ENCODE measurements around the gene NR5A1. TPM values are rescaled to one million over a fixed set of nuclear protein-coding genes. Genes with fewer than 3 reads are reported as not detected.

Gene NR5A1
- total RNA-seq, 4 donors from 2014 or later: 0.15 to 0.51 TPM; not detected in 2

- intact Hi-C loops (cut with DNase I; ENCODE audit: low total_unique reads): no loop called here
- 88 to 94% methylated on average over 13 to 19 of the region's 19 CpGs for WGBS, 2 donors
- H3K4me3 ChIP-seq (ENCODE audit: low read depth, poor library complexity, severe bottlenecking): no peak overlapping the region
- no peak for DNase-seq (ENCODE audit: low spot score in 2 of 2)
- TF ChIP-seq, protein P1, sequence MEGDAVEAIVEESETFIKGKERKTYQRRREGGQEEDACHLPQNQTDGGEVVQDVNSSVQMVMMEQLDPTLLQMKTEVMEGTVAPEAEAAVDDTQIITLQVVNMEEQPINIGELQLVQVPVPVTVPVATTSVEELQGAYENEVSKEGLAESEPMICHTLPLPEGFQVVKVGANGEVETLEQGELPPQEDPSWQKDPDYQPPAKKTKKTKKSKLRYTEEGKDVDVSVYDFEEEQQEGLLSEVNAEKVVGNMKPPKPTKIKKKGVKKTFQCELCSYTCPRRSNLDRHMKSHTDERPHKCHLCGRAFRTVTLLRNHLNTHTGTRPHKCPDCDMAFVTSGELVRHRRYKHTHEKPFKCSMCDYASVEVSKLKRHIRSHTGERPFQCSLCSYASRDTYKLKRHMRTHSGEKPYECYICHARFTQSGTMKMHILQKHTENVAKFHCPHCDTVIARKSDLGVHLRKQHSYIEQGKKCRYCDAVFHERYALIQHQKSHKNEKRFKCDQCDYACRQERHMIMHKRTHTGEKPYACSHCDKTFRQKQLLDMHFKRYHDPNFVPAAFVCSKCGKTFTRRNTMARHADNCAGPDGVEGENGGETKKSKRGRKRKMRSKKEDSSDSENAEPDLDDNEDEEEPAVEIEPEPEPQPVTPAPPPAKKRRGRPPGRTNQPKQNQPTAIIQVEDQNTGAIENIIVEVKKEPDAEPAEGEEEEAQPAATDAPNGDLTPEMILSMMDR (IDR thresholded peaks at IDR 0.05): no peak
- TF ChIP-seq POLR2A (IDR thresholded peaks at IDR 0.05): no peak
Observed at GRCh38 chr9:124468061-124468740, 39.0 kb downstream of the NR5A1 start.

- H3K4me3 ChIP-seq (ENCODE audit: low read depth, poor library complexity, severe bottlenecking): no peak overlapping the region
- DNase-seq (ENCODE audit: low spot score in 2 of 2): no peak
- intact Hi-C loops (cut with DNase I; ENCODE audit: low total_unique reads): no loop called here
- WGBS, 2 donors: 89 to 93% methylated on average over 17 of the region's 17 CpGs
- TF ChIP-seq, protein P1 (IDR thresholded peaks at IDR 0.05): no peak
- no peak for TF ChIP-seq POLR2A (IDR thresholded peaks at IDR 0.05)
Observed at GRCh38 chr9:124467410-124468060, 39.7 kb downstream of the NR5A1 start.

- no peak overlapping the region for H3K4me3 ChIP-seq (ENCODE audit: low read depth, poor library complexity, severe bottlenecking)
- intact Hi-C loops (cut with DNase I; ENCODE audit: low total_unique reads): loop anchor here (2.0 kb wide), 1 partner anchor 39 kb away; no protein-coding TSS in a partner anchor
- WGBS, 2 donors: 83 to 84% methylated on average over 3 of the region's 3 CpGs
- no peak for TF ChIP-seq POLR2A (IDR thresholded peaks at IDR 0.05)
- TF ChIP-seq, protein P1 (IDR thresholded peaks at IDR 0.05): no peak
- no peak for DNase-seq (ENCODE audit: low spot score in 2 of 2)
Observed at GRCh38 chr9:124465736-124466135, 41.5 kb downstream of the NR5A1 start.

GRCh38 chr9:124462739-124463138, 44.5 kb downstream of the NR5A1 start:
- DNase-seq (ENCODE audit: low spot score in 2 of 2): no peak
- no peak overlapping the region for H3K4me3 ChIP-seq (ENCODE audit: low read depth, poor library complexity, severe bottlenecking)
- 88 to 93% methylated on average over 1 of the region's 1 CpG for WGBS, 2 donors
- TF ChIP-seq, protein P1 (IDR thresholded peaks at IDR 0.05): no peak
- no peak for TF ChIP-seq POLR2A (IDR thresholded peaks at IDR 0.05)
- intact Hi-C loops (cut with DNase I; ENCODE audit: low total_unique reads): no loop called here

GRCh38 chr9:124458441-124458840, 48.8 kb downstream of the NR5A1 start:
- WGBS, 2 donors: 85 to 87% methylated on average over 9 of the region's 9 CpGs
- intact Hi-C loops (cut with DNase I; ENCODE audit: low total_unique reads): no loop called here
- TF ChIP-seq POLR2A (IDR thresholded peaks at IDR 0.05): no peak
- TF ChIP-seq, protein P1 (IDR thresholded peaks at IDR 0.05): no peak
- DNase-seq (ENCODE audit: low spot score in 2 of 2): no peak
- H3K4me3 ChIP-seq (ENCODE audit: low read depth, poor library complexity, severe bottlenecking): no peak overlapping the region
